HepG2 (cell line): ENCODE results near the gene SLCO4A1. TPM values are rescaled to one million over a fixed set of nuclear protein-coding genes. Genes with fewer than 3 reads are reported as not detected.

Experiments used
- ADNP ChIP-seq: sonication (generic); formaldehyde crosslinking; IDR thresholded peaks from 2 replicates; pipeline ENCODE4 v1.4.0; 2020; ENCODE audit warnings: missing genetic modification reagents
- GATA4 ChIP-seq: sonication (generic); IDR thresholded peaks from 2 replicates; pipeline ENCODE4 v1.6.1; 2016; ENCODE audit warnings: antibody characterized with exemption, low read depth, borderline replicate concordance
- HNF4G ChIP-seq, 2 experiments: sonication (generic) in 1 of 2; formaldehyde crosslinking in 1 of 2; IDR thresholded peaks; 2 replicates each; pipeline versions ENCODE4 v1.4.0 to v1.6.1; 2011 to 2020; ENCODE audit warnings: borderline replicate concordance in 2 of 2, low read depth in 2 of 2, mild to moderate bottlenecking in 2 of 2, low read length in 1 of 2, missing genetic modification reagents in 1 of 2, moderate library complexity in 1 of 2
- ISL2 ChIP-seq: sonication (generic); formaldehyde crosslinking; IDR thresholded peaks from 2 replicates; pipeline ENCODE4 v1.5.0; 2020; ENCODE audit warnings: missing genetic modification reagents
- MAZ ChIP-seq, 2 experiments: sonication (generic) in 1 of 2; formaldehyde crosslinking in 1 of 2; IDR thresholded peaks; 2 replicates each; pipeline versions ENCODE4 v1.5.0 to v1.6.1; 2012 to 2020; ENCODE audit warnings: low read depth in 2 of 2, mild to moderate bottlenecking in 2 of 2, borderline replicate concordance in 1 of 2, improper control_type of control experiment in 1 of 2, low read length in 1 of 2, missing genetic modification reagents in 1 of 2, moderate library complexity in 1 of 2
- MBD4 ChIP-seq: IDR thresholded peaks from 2 replicates; pipeline ENCODE4 v1.6.1; 2012; ENCODE audit warnings: low read length, inconsistent platforms, borderline replicate concordance
- MLLT10 ChIP-seq: sonication (generic); formaldehyde crosslinking; IDR thresholded peaks from 2 replicates; pipeline ENCODE4 v1.4.0; 2020; ENCODE audit warnings: missing genetic modification reagents
- MTA3 ChIP-seq: sonication (generic); formaldehyde crosslinking; IDR thresholded peaks from 2 replicates; pipeline ENCODE4 v1.4.0; 2020; ENCODE audit warnings: missing genetic modification reagents
- POLR2AphosphoS2 ChIP-seq: IDR thresholded peaks from 2 replicates; pipeline ENCODE4 v1.6.1; 2011; ENCODE audit warnings: low read depth, low read length, improper control_type of control experiment
- TAF15 ChIP-seq: fragments of 200-400 bp; formaldehyde crosslinking; IDR thresholded peaks from one replicate; pipeline ENCODE4 v1.6.1; 2018; ENCODE audit warnings: mild to moderate bottlenecking, low read depth, low read length; ENCODE audit not compliant: poor library complexity, severe bottlenecking
- ZNF230 ChIP-seq: sonication (generic); formaldehyde crosslinking; IDR thresholded peaks from 2 replicates; pipeline ENCODE4 v1.4.0; 2020; ENCODE audit warnings: mild to moderate bottlenecking, missing genetic modification reagents
- ZNF510 ChIP-seq: sonication (generic); formaldehyde crosslinking; IDR thresholded peaks from 2 replicates; pipeline ENCODE4 v1.4.0; 2020; ENCODE audit warnings: low read depth, mild to moderate bottlenecking, missing genetic modification reagents
- ZNF7 ChIP-seq: IDR thresholded peaks from 2 replicates; pipeline ENCODE4 v1.6.1; 2016; ENCODE audit warnings: missing biosample characterization, missing genetic modification reagents
- ZNF746 ChIP-seq: sonication (generic); formaldehyde crosslinking; IDR thresholded peaks from 2 replicates; pipeline ENCODE4 v1.8.0; 2022; ENCODE audit warnings: mild to moderate bottlenecking, missing genetic modification reagents
- ZNF780A ChIP-seq: sonication (generic); formaldehyde crosslinking; IDR thresholded peaks from 2 replicates; pipeline ENCODE4 v1.8.0; 2022; ENCODE audit warnings: mild to moderate bottlenecking, missing genetic modification reagents, moderate library complexity
- polyA plus RNA-seq, 8 experiments: library from polyadenylated mRNA; depleted of rRNA in 3 of 8; stranded (reverse) in 7 of 8; unstranded in 1 of 8; fragments of >200 nt; fragmentation: Illumina TruSeq in 4 of 8; extraction: Trizol in 4 of 8; gene quantifications; 2 replicates each; pipeline versions ENCODE4 v1.2.1 to v1.2.3, GENCODE V29; 2011 to 2016; ENCODE audit warnings: low read depth in 4 of 8, missing spikeins in 1 of 8, mixed read lengths in 1 of 8; ENCODE audit not compliant: insufficient read depth in 1 of 8
- total RNA-seq, 5 experiments: library from RNA; depleted of rRNA; stranded (reverse); fragments of >200 nt; fragmentation: Illumina TruSeq; extraction: Trizol; gene quantifications; 2 replicates each; pipeline ENCODE4 v1.2.3, GENCODE V29; 2016; ENCODE audit warnings: low read depth in 1 of 5
- TF ChIP-seq, protein P1 (sequence below): sonication (generic); formaldehyde crosslinking; IDR thresholded peaks from 2 replicates; pipeline ENCODE4 v1.4.0; 2020; ENCODE audit warnings: missing genetic modification reagents
- TF ChIP-seq, protein P2 (sequence below): sonication (generic); formaldehyde crosslinking; IDR thresholded peaks from 2 replicates; pipeline ENCODE4 v1.8.0; 2022; ENCODE audit warnings: missing genetic modification reagents, mild to moderate bottlenecking, moderate library complexity, borderline replicate concordance
- TF ChIP-seq, protein P3 (sequence below): sonication (generic); formaldehyde crosslinking; IDR thresholded peaks from 2 replicates; pipeline ENCODE4 v1.8.1; 2023; ENCODE audit warnings: mild to moderate bottlenecking, moderate library complexity, missing genetic modification reagents
- TF ChIP-seq, protein P4 (sequence below): conservative IDR thresholded peaks from 2 replicates; pipeline ENCODE4 v1.6.1; 2018; ENCODE audit warnings: missing genetic modification reagents

SLCO4A1 gene
- total and polyA plus RNA-seq, 2 of the 13 experiments (the other 11 are each of a cell fraction or from before 2014, with no cell fraction given) = 55.5 to 112 TPM

DNA sequence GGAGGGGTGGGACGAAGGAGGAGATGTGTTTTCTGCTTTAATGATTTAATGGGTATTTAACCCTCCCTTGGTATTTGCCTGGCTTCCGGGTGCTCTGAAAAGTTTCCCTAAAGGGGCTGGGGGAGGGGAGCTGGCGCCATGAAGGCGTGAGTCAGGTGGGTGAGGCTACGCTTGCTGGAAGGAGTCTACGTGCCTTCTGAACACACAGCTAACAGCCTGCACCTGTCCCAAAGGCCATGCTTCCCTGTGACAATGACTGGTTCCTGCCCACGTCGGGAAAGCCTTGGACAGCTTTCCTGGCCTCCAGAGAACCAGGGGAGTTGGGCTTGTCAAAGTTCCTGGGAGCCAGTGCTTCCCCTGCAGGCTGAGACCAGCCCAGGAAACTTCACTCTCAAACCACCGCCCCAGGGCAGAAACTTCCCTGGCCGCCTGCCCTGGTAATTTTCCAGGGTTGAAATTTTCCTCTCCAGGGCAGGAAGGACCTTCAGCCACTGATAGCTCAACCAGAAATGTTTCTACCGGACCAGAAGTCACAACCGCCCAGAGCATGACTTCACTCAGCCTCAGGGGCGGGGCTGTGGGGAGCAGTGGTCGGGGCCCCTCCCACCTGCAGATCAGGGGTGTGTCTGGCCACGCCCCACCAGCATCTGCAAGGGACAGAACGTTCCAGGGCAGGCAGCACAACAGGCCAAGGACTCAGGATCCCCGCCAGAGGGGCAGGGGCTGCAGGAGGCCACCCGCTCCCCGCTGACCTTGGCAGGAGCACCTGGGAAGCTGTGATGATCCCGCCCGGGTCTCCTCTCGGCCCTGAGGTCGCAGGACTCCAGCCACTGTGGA is 18.6 kb upstream of the SLCO4A1 start (continued):
- TF ChIP-seq, protein P1, sequence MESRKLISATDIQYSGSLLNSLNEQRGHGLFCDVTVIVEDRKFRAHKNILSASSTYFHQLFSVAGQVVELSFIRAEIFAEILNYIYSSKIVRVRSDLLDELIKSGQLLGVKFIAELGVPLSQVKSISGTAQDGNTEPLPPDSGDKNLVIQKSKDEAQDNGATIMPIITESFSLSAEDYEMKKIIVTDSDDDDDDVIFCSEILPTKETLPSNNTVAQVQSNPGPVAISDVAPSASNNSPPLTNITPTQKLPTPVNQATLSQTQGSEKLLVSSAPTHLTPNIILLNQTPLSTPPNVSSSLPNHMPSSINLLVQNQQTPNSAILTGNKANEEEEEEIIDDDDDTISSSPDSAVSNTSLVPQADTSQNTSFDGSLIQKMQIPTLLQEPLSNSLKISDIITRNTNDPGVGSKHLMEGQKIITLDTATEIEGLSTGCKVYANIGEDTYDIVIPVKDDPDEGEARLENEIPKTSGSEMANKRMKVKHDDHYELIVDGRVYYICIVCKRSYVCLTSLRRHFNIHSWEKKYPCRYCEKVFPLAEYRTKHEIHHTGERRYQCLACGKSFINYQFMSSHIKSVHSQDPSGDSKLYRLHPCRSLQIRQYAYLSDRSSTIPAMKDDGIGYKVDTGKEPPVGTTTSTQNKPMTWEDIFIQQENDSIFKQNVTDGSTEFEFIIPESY (CRISPR knock-in tag) = no peak
- no peak; the same call in none of the 2 replicates for TF ChIP-seq ISL2 (CRISPR knock-in tag)
- peak; percentile 43; the same call in 1 of the 2 replicates for TF ChIP-seq ZNF510 (CRISPR knock-in tag)
- no peak for TF ChIP-seq MTA3 (CRISPR knock-in tag)
- no peak; the same call in 1 of the 2 replicates for TF ChIP-seq GATA4
- TF ChIP-seq ZNF746 (CRISPR knock-in tag) = no peak; the same call in none of the 2 replicates
- TF ChIP-seq, protein P2, sequence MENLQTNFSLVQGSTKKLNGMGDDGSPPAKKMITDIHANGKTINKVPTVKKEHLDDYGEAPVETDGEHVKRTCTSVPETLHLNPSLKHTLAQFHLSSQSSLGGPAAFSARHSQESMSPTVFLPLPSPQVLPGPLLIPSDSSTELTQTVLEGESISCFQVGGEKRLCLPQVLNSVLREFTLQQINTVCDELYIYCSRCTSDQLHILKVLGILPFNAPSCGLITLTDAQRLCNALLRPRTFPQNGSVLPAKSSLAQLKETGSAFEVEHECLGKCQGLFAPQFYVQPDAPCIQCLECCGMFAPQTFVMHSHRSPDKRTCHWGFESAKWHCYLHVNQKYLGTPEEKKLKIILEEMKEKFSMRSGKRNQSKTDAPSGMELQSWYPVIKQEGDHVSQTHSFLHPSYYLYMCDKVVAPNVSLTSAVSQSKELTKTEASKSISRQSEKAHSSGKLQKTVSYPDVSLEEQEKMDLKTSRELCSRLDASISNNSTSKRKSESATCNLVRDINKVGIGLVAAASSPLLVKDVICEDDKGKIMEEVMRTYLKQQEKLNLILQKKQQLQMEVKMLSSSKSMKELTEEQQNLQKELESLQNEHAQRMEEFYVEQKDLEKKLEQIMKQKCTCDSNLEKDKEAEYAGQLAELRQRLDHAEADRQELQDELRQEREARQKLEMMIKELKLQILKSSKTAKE (CRISPR knock-in tag) = peak; percentile 53; the same call in 1 of the 2 replicates
- no peak for TF ChIP-seq TAF15
- no peak for TF ChIP-seq ZNF7 (CRISPR knock-in tag)
- TF ChIP-seq ZNF230 = peak; percentile 78; the same call in 1 of the 2 replicates
- TF ChIP-seq ADNP (CRISPR knock-in tag) = no peak
- no peak for TF ChIP-seq POLR2AphosphoS2
- TF ChIP-seq ZNF780A = no peak
- no peak for TF ChIP-seq MBD4
- TF ChIP-seq MAZ (IDR thresholded peaks at IDR 0.05; ENCODE audit: borderline replicate concordance, low read depth, low read length) = peak; percentile 82; the same call in 1 of the 2 replicates
- peak; percentile 93 for TF ChIP-seq MAZ (CRISPR knock-in tag; IDR thresholded peaks at IDR 0.05; ENCODE audit: low read depth)
- no peak; the same call in 1 of the 2 replicates for TF ChIP-seq HNF4G (IDR thresholded peaks at IDR 0.05; ENCODE audit: borderline replicate concordance, low read depth, low read length)
- TF ChIP-seq HNF4G (CRISPR knock-in tag; IDR thresholded peaks at IDR 0.05; ENCODE audit: borderline replicate concordance, low read depth) = peak; percentile 76
- TF ChIP-seq, protein P3, sequence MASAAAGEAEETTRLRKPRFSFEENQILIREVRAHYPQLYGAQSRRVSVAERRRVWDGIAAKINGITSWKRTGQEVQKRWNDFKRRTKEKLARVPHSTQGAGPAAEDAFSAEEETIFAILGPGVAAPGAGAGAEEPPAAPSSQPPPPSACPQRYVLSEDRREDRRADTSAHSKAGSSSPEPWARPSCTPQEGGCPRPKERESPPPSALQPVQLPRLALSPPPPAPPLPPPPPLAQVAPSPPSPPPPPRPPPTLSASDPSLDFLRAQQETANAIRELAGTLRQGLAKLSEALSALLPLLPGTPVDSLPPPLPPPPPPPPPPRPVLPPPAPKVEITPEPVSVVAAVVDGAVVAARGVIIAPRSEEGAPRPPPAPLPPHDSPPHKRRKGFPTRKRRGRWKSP (CRISPR knock-in tag) = peak; percentile 51; the same call in 1 of the 2 replicates
- no peak for TF ChIP-seq MLLT10
- TF ChIP-seq, protein P4, sequence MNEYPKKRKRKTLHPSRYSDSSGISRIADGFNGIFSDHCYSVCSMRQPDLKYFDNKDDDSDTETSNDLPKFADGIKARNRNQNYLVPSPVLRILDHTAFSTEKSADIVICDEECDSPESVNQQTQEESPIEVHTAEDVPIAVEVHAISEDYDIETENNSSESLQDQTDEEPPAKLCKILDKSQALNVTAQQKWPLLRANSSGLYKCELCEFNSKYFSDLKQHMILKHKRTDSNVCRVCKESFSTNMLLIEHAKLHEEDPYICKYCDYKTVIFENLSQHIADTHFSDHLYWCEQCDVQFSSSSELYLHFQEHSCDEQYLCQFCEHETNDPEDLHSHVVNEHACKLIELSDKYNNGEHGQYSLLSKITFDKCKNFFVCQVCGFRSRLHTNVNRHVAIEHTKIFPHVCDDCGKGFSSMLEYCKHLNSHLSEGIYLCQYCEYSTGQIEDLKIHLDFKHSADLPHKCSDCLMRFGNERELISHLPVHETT = peak; percentile 77; the same call in 1 of the 2 replicates
